ENCODE data around the gene PSMA8. TPM values are rescaled to one million over a fixed set of nuclear protein-coding genes. Genes with fewer than 3 reads are reported as not detected.
"Not testable (repeated sequence)": the region's sequence is repeated elsewhere in the genome, so short reads cannot be mapped to it uniquely, and the experiment has no call there.

The PSMA8 gene
- total RNA-seq, 4 donors from 2014 or later, result not detected

- H3K27ac ChIP-seq, result no peak overlapping the region
- intact Hi-C loops (cut with DNase I), result no loop called here
- H3K4me3 ChIP-seq, result peak overlapping the region in 1 of 4 donors; percentile 22
- H3K9me3 ChIP-seq, result no peaks in the 10 kb centered on the region
- TF ChIP-seq CTCF (IDR thresholded peaks at IDR 0.05), result no peak
- TF ChIP-seq POLR2A (IDR thresholded peaks at IDR 0.05), result no peak
- no peak for DNase-seq
- WGBS, 2 donors, result 86 to 92% methylated on average over 6 of the region's 6 CpGs
- no peaks in the 10 kb centered on the region for H3K36me3 ChIP-seq
- H3K4me1 ChIP-seq, result no peaks in the 10 kb centered on the region
- no peaks in the 10 kb centered on the region for H3K27me3 ChIP-seq
These were observed 438 bp downstream of the PSMA8 start for GRCh38 chr18:26134107-26134506.

DNA sequence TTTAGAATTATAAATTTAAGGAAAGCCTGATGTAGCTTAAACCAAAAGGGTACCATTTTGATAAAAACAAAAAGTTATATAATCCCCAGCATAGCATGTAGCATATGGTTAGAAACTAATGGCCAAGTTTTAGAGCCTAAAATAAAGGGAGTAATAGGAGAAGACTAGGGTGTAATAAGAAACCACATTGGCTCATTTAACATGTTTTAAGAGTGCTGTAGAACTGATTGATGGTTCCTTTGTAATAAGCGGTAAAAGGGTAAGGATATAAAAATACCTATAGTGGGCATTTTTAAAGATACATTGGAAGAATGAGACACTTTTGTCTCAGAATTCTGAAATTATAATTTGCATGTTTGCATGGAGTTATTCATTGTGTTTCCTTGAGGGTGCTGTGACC lies 1.9 kb downstream of the PSMA8 start:
- DNase-seq, result no peak
- 82 to 90% methylated on average over 1 of the region's 1 CpG for WGBS, 2 donors
- Histone ChIP-seq H3K27ac (no peak overlapping the region), H3K4me1 (no peaks in the 10 kb centered on the region), H3K27me3 (no peaks in the 10 kb centered on the region), H3K9me3 (no peaks in the 10 kb centered on the region), H3K4me3 (no peak overlapping the region), H3K36me3 (no peaks in the 10 kb centered on the region)
- intact Hi-C loops (cut with DNase I), result no loop called here
- no peak for TF ChIP-seq POLR2A (IDR thresholded peaks at IDR 0.05)

DNA sequence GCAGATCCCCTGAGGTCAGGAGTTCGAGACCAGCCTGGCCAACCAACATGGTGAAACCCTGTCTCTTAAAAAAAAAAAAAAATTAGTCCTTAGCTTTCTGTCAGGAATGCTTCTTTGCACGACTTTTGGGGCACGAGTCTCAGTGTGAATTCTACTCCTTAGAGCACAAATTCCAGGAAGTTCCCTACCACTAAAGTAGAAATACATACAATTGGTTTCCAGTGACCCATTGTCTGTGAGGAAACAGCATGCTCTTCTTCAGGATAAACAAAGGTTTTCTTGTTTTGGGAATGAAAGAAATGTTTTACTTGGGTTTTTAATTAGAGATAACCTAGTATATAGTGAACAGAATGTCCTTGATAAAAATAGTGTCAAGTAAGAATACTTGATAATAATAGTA lies 23.7 kb downstream of the PSMA8 start:
- H3K9me3 ChIP-seq, result no peaks in the 10 kb centered on the region
- H3K36me3 ChIP-seq, result no peaks in the 10 kb centered on the region
- H3K27me3 ChIP-seq, result no peaks in the 10 kb centered on the region
- no peaks in the 10 kb centered on the region for H3K4me1 ChIP-seq
- intact Hi-C loops (cut with DNase I), result no loop called here
- H3K4me3 ChIP-seq, result no peak overlapping the region
- DNase-seq, result no peak
- no peak overlapping the region for H3K27ac ChIP-seq
- WGBS, 2 donors, result 50 to 59% methylated on average over 3 of the region's 3 CpGs
- no peak for TF ChIP-seq CTCF (IDR thresholded peaks at IDR 0.05)
- TF ChIP-seq POLR2A (IDR thresholded peaks at IDR 0.05), result no peak

DNA sequence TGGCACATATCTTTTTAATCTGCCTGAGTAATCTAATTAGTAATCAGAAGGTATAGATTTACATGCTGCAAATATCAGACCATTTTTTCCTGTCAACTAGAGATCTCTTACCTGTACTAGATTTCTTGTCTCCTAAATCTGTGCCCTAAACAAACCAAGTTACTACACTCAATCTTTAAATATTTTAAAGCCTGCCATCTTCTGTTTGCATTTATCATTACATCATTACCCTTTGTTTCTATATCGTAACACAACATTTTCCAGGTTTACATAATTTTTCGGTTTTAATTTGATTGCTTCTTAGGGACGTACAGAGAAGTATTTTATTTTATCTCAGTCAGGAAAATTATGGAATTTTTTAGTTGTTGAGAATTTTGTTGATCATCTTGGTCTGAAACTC lies 25.7 kb downstream of the PSMA8 start:
- intact Hi-C loops (cut with DNase I), result no loop called here
- Histone ChIP-seq H3K9me3 (no peaks in the 10 kb centered on the region), H3K36me3 (no peaks in the 10 kb centered on the region), H3K4me1 (no peaks in the 10 kb centered on the region), H3K27me3 (no peaks in the 10 kb centered on the region), H3K27ac (no peak overlapping the region), H3K4me3 (no peak overlapping the region)
- WGBS, 2 donors, result 36 to 40% methylated on average over 3 of the region's 3 CpGs
- no peak for DNase-seq
- TF ChIP-seq POLR2A (IDR thresholded peaks at IDR 0.05) (no peak), CTCF (IDR thresholded peaks at IDR 0.05) (peak in 3 of 6 experiments; percentile 3 to 27 (median 11))

GRCh38 chr18:26164571-26164970 lies 30.9 kb downstream of the PSMA8 start:
- no peaks in the 10 kb centered on the region for H3K27me3 ChIP-seq
- no peak overlapping the region for H3K27ac ChIP-seq
- DNase-seq, result no peak
- H3K9me3 ChIP-seq, result no peaks in the 10 kb centered on the region
- no peaks in the 10 kb centered on the region for H3K36me3 ChIP-seq
- no peaks in the 10 kb centered on the region for H3K4me1 ChIP-seq
- intact Hi-C loops (cut with DNase I), result no loop called here
- TF ChIP-seq CTCF (IDR thresholded peaks at IDR 0.05) (no peak), POLR2A (IDR thresholded peaks at IDR 0.05) (no peak)
- 81 to 89% methylated on average over 2 of the region's 2 CpGs for WGBS, 2 donors
- no peak overlapping the region for H3K4me3 ChIP-seq

GRCh38 chr18:26167592-26167991 lies 33.9 kb downstream of the PSMA8 start:
- H3K27ac ChIP-seq; H3K4me1 ChIP-seq; DNase-seq; H3K36me3 ChIP-seq; intact Hi-C loops (cut with DNase I); H3K27me3 ChIP-seq; H3K9me3 ChIP-seq; H3K4me3 ChIP-seq: not testable (repeated sequence)
- 80 to 88% methylated on average over 1 of the region's 1 CpG for WGBS, 2 donors

All from esophagus squamous epithelium (tissue), 5 donors.